ENCODE measurements around the gene C4orf46.
"Not testable (repeated sequence)": the region's sequence is repeated elsewhere in the genome, so short reads cannot be mapped to it uniquely, and the experiment has no call there.

Gene C4orf46

GRCh38 chr4:158671665-158671914 is at the start of gene C4orf46:
Gene C4orf46, minus strand, starts transcription at chr4:158671887. Its CDS starts 86 bp downstream, at chr4:158671801.
- DNase-seq = no peak

- DNase-seq = no peak
Measured at GRCh38 chr4:158715802-158716201, 44.1 kb upstream of the C4orf46 start.

- no peak for DNase-seq
Measured at GRCh38 chr4:158714937-158715336, 43.2 kb upstream of the C4orf46 start.

- DNase-seq = not testable (repeated sequence)
Measured at GRCh38 chr4:158712622-158713021, 40.9 kb upstream of the C4orf46 start.

- DNase-seq = no peak
Measured at GRCh38 chr4:158710814-158711213, 39.1 kb upstream of the C4orf46 start.

GRCh38 chr4:158704274-158704673 is 32.6 kb upstream of the C4orf46 start:
- DNase-seq = peak; percentile 19

- DNase-seq = no peak
Measured at GRCh38 chr4:158688813-158689212, 17.1 kb upstream of the C4orf46 start.

GRCh38 chr4:158682066-158682465 is 10.4 kb upstream of the C4orf46 start:
- peak; percentile 31 for DNase-seq

GRCh38 chr4:158681629-158682028 is 9.9 kb upstream of the C4orf46 start:
- peak; percentile 3 for DNase-seq

GRCh38 chr4:158678767-158679166 is 7.1 kb upstream of the C4orf46 start:
- no peak for DNase-seq

GRCh38 chr4:158676076-158676475 is 4.4 kb upstream of the C4orf46 start:
- DNase-seq = no peak

GRCh38 chr4:158673633-158674032 is 1.9 kb upstream of the C4orf46 start:
- DNase-seq = no peak

GRCh38 chr4:158671915-158672806 is 474 bp upstream of the C4orf46 start, which contains the start of gene ETFDH:
Gene ETFDH, plus strand, starts transcription at chr4:158672296. Its CDS starts 161 bp downstream, at chr4:158672457.
- DNase-seq = peak; percentile 98

GRCh38 chr4:158670975-158671664 is 567 bp downstream of the C4orf46 start:
- DNase-seq = peak; percentile 86

GRCh38 chr4:158669310-158669709 is 2.4 kb downstream of the C4orf46 start:
- no peak for DNase-seq

- DNase-seq = peak; percentile 16
Measured at GRCh38 chr4:158667651-158668198, 4.0 kb downstream of the C4orf46 start.

GRCh38 chr4:158666892-158667291 is 4.8 kb downstream of the C4orf46 start:
- DNase-seq = no peak

GRCh38 chr4:158664806-158665205 is 6.9 kb downstream of the C4orf46 start:
- DNase-seq = no peak

- not testable (repeated sequence) for DNase-seq
Measured at GRCh38 chr4:158663707-158664625, 7.7 kb downstream of the C4orf46 start.

GRCh38 chr4:158663255-158663654 is 8.4 kb downstream of the C4orf46 start:
- not testable (repeated sequence) for DNase-seq

GRCh38 chr4:158657291-158657690 is 14.4 kb downstream of the C4orf46 start:
- no peak for DNase-seq

- peak; percentile 14 for DNase-seq
Measured at GRCh38 chr4:158656439-158656838, 15.2 kb downstream of the C4orf46 start.

- DNase-seq = no peak
Measured at GRCh38 chr4:158652920-158653319, 18.8 kb downstream of the C4orf46 start.

Measured in NCI-H69 (cell line).